GM18517 (cell line): ENCODE results near the gene TNS1.

Experiments
- ATAC-seq: cut with Tn5 transposase; IDR thresholded peaks from one replicate; pipeline ENCODE4 v1.9.1; 2021; ENCODE audit warnings: mild to moderate bottlenecking, moderate library complexity; ENCODE audit not compliant: unreplicated experiment

Gene TNS1

GRCh38 chr2:217803653-217803960 is 199.2 kb downstream of the TNS1 start:
- ATAC-seq = no peak

GRCh38 chr2:217802876-217803652 is 199.7 kb downstream of the TNS1 start:
- ATAC-seq = no peak

GRCh38 chr2:217802266-217802665 is 200.5 kb downstream of the TNS1 start:
- ATAC-seq = no peak

GRCh38 chr2:217801711-217802110 is 201.1 kb downstream of the TNS1 start:
- ATAC-seq = no peak

- no peak for ATAC-seq
Measured at GRCh38 chr2:217801115-217801531, 201.7 kb downstream of the TNS1 start.

- no peak for ATAC-seq
Measured at GRCh38 chr2:217800433-217801114, 202.2 kb downstream of the TNS1 start.

- no peak for ATAC-seq
Measured at GRCh38 chr2:217799563-217800432, 203.0 kb downstream of the TNS1 start.

GRCh38 chr2:217798743-217799562 is 203.8 kb downstream of the TNS1 start:
- no peak for ATAC-seq

- ATAC-seq = no peak
Measured at GRCh38 chr2:217798191-217798590, 204.6 kb downstream of the TNS1 start.

- no peak for ATAC-seq
Measured at GRCh38 chr2:217797661-217798069, 205.1 kb downstream of the TNS1 start.

GRCh38 chr2:217797165-217797564 is 205.6 kb downstream of the TNS1 start:
- ATAC-seq = no peak

GRCh38 chr2:217795706-217796465 is 206.9 kb downstream of the TNS1 start:
- no peak for ATAC-seq

- no peak for ATAC-seq
Measured at GRCh38 chr2:217795067-217795466, 207.7 kb downstream of the TNS1 start.

GRCh38 chr2:217794133-217794986 is 208.4 kb downstream of the TNS1 start:
- no peak for ATAC-seq

- no peak for ATAC-seq
Measured at GRCh38 chr2:217793566-217794132, 209.1 kb downstream of the TNS1 start.

GRCh38 chr2:217792626-217793527 is 209.9 kb downstream of the TNS1 start:
- no peak for ATAC-seq

- ATAC-seq = no peak
Measured at GRCh38 chr2:217791551-217791950, 211.2 kb downstream of the TNS1 start.
